Adrenal gland (tissue), 12 donors: ENCODE measurements around the gene KLC1. TPM values are rescaled to one million over a fixed set of nuclear protein-coding genes. Genes with fewer than 3 reads are reported as not detected.
A peak's percentile ranks its signal among the peaks of the same experiment; 100 is the strongest.

ENCODE experiments used
- DNase-seq, 7 donors: peaks; one replicate each; pipeline ENCODE4 v3.0.0-alpha.2; 2019 to 2020
- H3K27ac ChIP-seq, 5 donors: fragments of 200-600 bp; sonication (generic) in 4 of 5; 1 replicate in 3 of 5; 2 replicates in 2 of 5; pipeline versions ENCODE4 v1.5.1 to v1.8.0; 2016 to 2020; ENCODE audit warnings: mild to moderate bottlenecking in 1 of 5
- H3K27me3 ChIP-seq: fragments of 200-600 bp; 2 replicates; pipeline ENCODE4 v1.8.0; 2021
- H3K36me3 ChIP-seq, 2 donors: fragments of 200-600 bp; replicated peaks in 1 of 2; 1 replicate in 1 of 2; 2 replicates in 1 of 2; pipeline versions ENCODE4 v1.5.1 to v1.8.0; 2018 to 2022
- H3K4me1 ChIP-seq, 2 donors: fragments of 200-600 bp; replicated peaks in 1 of 2; 1 replicate in 1 of 2; 2 replicates in 1 of 2; pipeline versions ENCODE4 v1.5.1 to v1.8.0; 2018 to 2021
- H3K4me3 ChIP-seq, 4 donors: fragments of 200-600 bp; sonication (generic) in 3 of 4; one replicate each; pipeline ENCODE4 v1.5.1; 2016 to 2018
- H3K9me3 ChIP-seq, 3 donors: fragments of 200-600 bp; sonication (generic) in 1 of 3; replicated peaks in 1 of 3; 1 replicate in 2 of 3; 2 replicates in 1 of 3; pipeline versions ENCODE4 v1.5.1 to v1.8.0; 2016 to 2021
- CTCF ChIP-seq, 6 experiments: fragments of 450-650 bp in 4 of 6; fragments of 200-600 bp in 2 of 6; sonication (generic) in 1 of 6; IDR thresholded peaks; 1 replicate in 5 of 6; 2 replicates in 1 of 6; pipeline versions ENCODE4 v1.5.1 to v1.8.0; 2016 to 2021; ENCODE audit warnings: antibody characterized with exemption in 6 of 6, mild to moderate bottlenecking in 2 of 6, moderate library complexity in 1 of 6
- POLR2A ChIP-seq, 2 donors: fragments of 450-650 bp; IDR thresholded peaks; one replicate each; pipeline ENCODE4 v1.6.1; 2017; ENCODE audit warnings: antibody characterized with exemption in 2 of 2, mild to moderate bottlenecking in 2 of 2, moderate library complexity in 1 of 2
- WGBS, 4 donors: extraction: QIAGEN DNeasy Blood & Tissue Kit in 2 of 4; methylation state at CpG; one replicate each; pipeline versions ENCODE4 v1.1.5 to v1.1.7; 2013 to 2017; 5-methylcytosine and 5-hydroxymethylcytosine counted together
- intact Hi-C, 2 donors: fragments of 100-400 bp; cut with DNase I; formaldehyde crosslinking; loops; one replicate each; pipeline versions ENCODE4 v1.14.1 to v1.15.0; 2022 to 2023
- polyA plus RNA-seq, 3 donors: library from polyadenylated mRNA; stranded (reverse); fragments of 200-250 nt in 2 of 3; fragments of 350-450 nt in 1 of 3; fragmentation: Illumina TruSeq in 1 of 3; extraction: RNeasy Lipid Tissue Mini Kit (QIAGEN cat#74804) in 1 of 3; gene quantifications; one replicate each; pipeline ENCODE4 v1.2.3, GENCODE V29; 2013 to 2014
- total RNA-seq, 9 donors: library from RNA; depleted of rRNA in 4 of 9; stranded (reverse); fragments of >200 nt in 4 of 9; fragments of 120-200 nt in 1 of 9; fragmentation: NEBNext Ultra II Directional in 1 of 9; extraction: Animal tissue kit (Norgen Biotek cat#: 25700) in 1 of 9; gene quantifications; one replicate each; pipeline versions ENCODE4 v1.1.0 to v1.2.4, GENCODE V29; 2013 to 2023
- donor health status: healthy with polysubstance abuse.
- donor health status: Bipolar disorder and iron deficiency.
- donor health status: DM: yes; HTN: yes; CAD: no.
- donor health status: DM: no; HTN: no; CAD: no.
- donor health status: DM: no; HTN: no; CAD: no.
- donor health status: DM: yes; HTN: yes; CAD: no.

KLC1 gene
- total and polyA plus RNA-seq, 12 donors: 70.7 to 248 (median 125) TPM

GRCh38 chr14:103621860-103622259 is 7.2 kb upstream of the KLC1 start:
- intact Hi-C loops: no loop called here
- no peak overlapping the region for H3K4me3 ChIP-seq
- H3K27ac ChIP-seq: no peak overlapping the region
- DNase-seq: no peak
- WGBS, 4 donors: 86 to 89% (median 87%) methylated on average over 5 of the region's 5 CpGs
- no peak for TF ChIP-seq POLR2A (IDR thresholded peaks at IDR 0.05)
- TF ChIP-seq CTCF (IDR thresholded peaks at IDR 0.05): no peak
- H3K27me3 ChIP-seq: no peaks in the 10 kb centered on the region
- H3K4me1 ChIP-seq: peaks cover 13 to 19% of the 10 kb centered on the region in 2 donors
- H3K9me3 ChIP-seq: no peaks in the 10 kb centered on the region
- no peaks in the 10 kb centered on the region for H3K36me3 ChIP-seq

GRCh38 chr14:103623308-103623707 is 5.7 kb upstream of the KLC1 start:
- DNase-seq: no peak
- Histone ChIP-seq H3K4me1 (peaks cover 19 to 27% of the 10 kb centered on the region in 2 donors), H3K9me3 (no peaks in the 10 kb centered on the region), H3K27me3 (no peaks in the 10 kb centered on the region), H3K36me3 (no peaks in the 10 kb centered on the region), H3K4me3 (no peak overlapping the region), H3K27ac (no peak overlapping the region)
- TF ChIP-seq POLR2A (IDR thresholded peaks at IDR 0.05) (no peak), CTCF (IDR thresholded peaks at IDR 0.05) (no peak)
- WGBS, 4 donors: 41 to 68% (median 60%) methylated on average over 4 of the region's 4 CpGs
- intact Hi-C loops: no loop called here

- 67 to 83% (median 73%) methylated on average over 5 to 16 of the region's 16 CpGs for WGBS, 4 donors
- peak overlapping the region in 1 of 5 donors; percentile 78 for H3K27ac ChIP-seq
- H3K9me3 ChIP-seq: no peaks in the 10 kb centered on the region
- no peak for TF ChIP-seq POLR2A (IDR thresholded peaks at IDR 0.05)
- no peak for TF ChIP-seq CTCF (IDR thresholded peaks at IDR 0.05)
- no peaks in the 10 kb centered on the region for H3K27me3 ChIP-seq
- no peak overlapping the region for H3K4me3 ChIP-seq
- peaks cover 23 to 30% of the 10 kb centered on the region in 2 donors for H3K4me1 ChIP-seq
- intact Hi-C loops: no loop called here
- DNase-seq: peak in 4 of 7 donors; percentile 16 to 61 (median 32)
- H3K36me3 ChIP-seq: no peaks in the 10 kb centered on the region
Observed at GRCh38 chr14:103623883-103624482, 5.0 kb upstream of the KLC1 start.

GRCh38 chr14:103624860-103625259 is 4.2 kb upstream of the KLC1 start:
- 3 to 21% (median 8%) methylated on average over 5 to 10 of the region's 10 CpGs for WGBS, 4 donors
- Histone ChIP-seq H3K4me3 (no peak overlapping the region), H3K4me1 (peaks cover 23 to 30% of the 10 kb centered on the region in 2 donors), H3K27me3 (no peaks in the 10 kb centered on the region), H3K36me3 (no peaks in the 10 kb centered on the region), H3K27ac (peak overlapping the region in 2 of 5 donors; percentile 21 to 78), H3K9me3 (no peaks in the 10 kb centered on the region)
- peak; percentile 52 to 87 (median 81) for DNase-seq
- TF ChIP-seq CTCF (IDR thresholded peaks at IDR 0.05) (no peak), POLR2A (IDR thresholded peaks at IDR 0.05) (no peak)
- intact Hi-C loops: no loop called here
